Ovary (tissue), 9 donors: Measurements from ENCODE around the gene RIMS1. TPM values are rescaled to one million over a fixed set of nuclear protein-coding genes. Genes with fewer than 3 reads are reported as not detected.

Source experiments
- DNase-seq, 5 donors: peaks; one replicate each; pipeline ENCODE4 v3.0.0-alpha.2; 2019 to 2020
- H3K27ac ChIP-seq, 2 donors: fragments of 200-600 bp; one replicate each; pipeline versions ENCODE4 v1.5.1 to v1.8.0; 2019 to 2022
- H3K27me3 ChIP-seq: fragments of 200-600 bp; one replicate; pipeline ENCODE4 v1.8.0; 2022
- H3K36me3 ChIP-seq: fragments of 200-600 bp; sonication (generic); one replicate; pipeline ENCODE4 v1.5.1; 2019
- H3K4me1 ChIP-seq: one replicate; pipeline ENCODE4 v1.8.1; 2013; ENCODE audit warnings: mild to moderate bottlenecking, moderate library complexity; ENCODE audit not compliant: insufficient read depth
- H3K4me3 ChIP-seq: fragments of 200-600 bp; sonication (generic); one replicate; pipeline ENCODE4 v1.5.1; 2017
- H3K9me3 ChIP-seq, 2 donors: fragments of 200-600 bp in 1 of 2; sonication (generic) in 1 of 2; one replicate each; pipeline versions ENCODE4 v1.5.1 to v1.8.1; 2013 to 2019; ENCODE audit warnings: mild to moderate bottlenecking in 1 of 2, moderate library complexity in 1 of 2
- CTCF ChIP-seq, 3 donors: fragments of 450-650 bp in 2 of 3; fragments of 200-600 bp in 1 of 3; IDR thresholded peaks; one replicate each; pipeline versions ENCODE4 v1.5.1 to v1.8.0; 2016 to 2022; ENCODE audit warnings: antibody characterized with exemption in 3 of 3, mild to moderate bottlenecking in 1 of 3
- EP300 ChIP-seq: sonication (generic); formaldehyde crosslinking; IDR thresholded peaks from one replicate; pipeline ENCODE4 v1.6.1; 2017; ENCODE audit warnings: antibody characterized with exemption
- POLR2A ChIP-seq: fragments of 450-650 bp; IDR thresholded peaks from one replicate; pipeline ENCODE4 v1.6.1; 2017; ENCODE audit warnings: antibody characterized with exemption, mild to moderate bottlenecking, moderate library complexity
- WGBS, 3 donors: extraction: QIAGEN DNeasy Blood & Tissue Kit in 1 of 3; methylation state at CpG; one replicate each; pipeline versions ENCODE4 v1.1.5 to v1.1.7; 2013 to 2017; 5-methylcytosine and 5-hydroxymethylcytosine counted together
- intact Hi-C, 4 donors: fragments of 100-400 bp; cut with DNase I; formaldehyde crosslinking; loops; one replicate each; pipeline versions ENCODE4 v1.11.0 to v1.15.1; 2022 to 2023
- polyA plus RNA-seq, 2 donors: library from polyadenylated mRNA; stranded (reverse); fragments of 200-250 nt in 1 of 2; fragments of 350-450 nt in 1 of 2; fragmentation: Illumina TruSeq in 1 of 2; extraction: RNeasy Lipid Tissue Mini Kit (QIAGEN cat#74804) in 1 of 2; gene quantifications; one replicate each; pipeline ENCODE4 v1.2.3, GENCODE V29; 2013 to 2014
- total RNA-seq, 7 donors: library from RNA; depleted of rRNA in 2 of 7; stranded (reverse); fragments of >200 nt in 2 of 7; fragmentation: NEBNext Ultra II Directional in 3 of 7; extraction: Animal tissue kit (Norgen Biotek cat#: 25700) in 3 of 7; gene quantifications; one replicate each; pipeline versions ENCODE4 v1.1.0 to v1.2.4, GENCODE V29; 2016 to 2023
- donor health status: DM: no; HTN: no; CAD: no; lungs with moderate emphysema.
- donor health status: DM: no; HTN: no; CAD: no.
- donor health status: Bipolar disorder and iron deficiency.
- donor health status: DM: yes; HTN: yes; CAD: no.
- donor health status: DM: no; HTN: no; CAD: no.
- donor health status: DM: yes; HTN: yes; CAD: no.

The RIMS1 gene
- total and polyA plus RNA-seq, 9 donors = 0.20 to 1.3 (median 0.33) TPM; not detected in 1

- H3K4me3 ChIP-seq = no peak overlapping the region
- no peaks in the 10 kb centered on the region for H3K36me3 ChIP-seq
- H3K9me3 ChIP-seq = no peaks in the 10 kb centered on the region
- WGBS, 3 donors = 63 to 78% (median 65%) methylated on average over 7 of the region's 7 CpGs
- no peaks in the 10 kb centered on the region for H3K27me3 ChIP-seq
- no peak for DNase-seq
- H3K4me1 ChIP-seq = no peaks in the 10 kb centered on the region
- intact Hi-C loops = no loop called here
- TF ChIP-seq EP300 = no peak
- no peak for TF ChIP-seq POLR2A
- no peak for TF ChIP-seq CTCF (IDR thresholded peaks at IDR 0.05)
- H3K27ac ChIP-seq = no peak overlapping the region
Observed at GRCh38 chr6:71965404-71965803, 79.1 kb downstream of the RIMS1 start.

- DNase-seq = no peak
- TF ChIP-seq EP300 (no peak), CTCF (IDR thresholded peaks at IDR 0.05) (no peak)
- intact Hi-C loops = no loop called here
- no peaks in the 10 kb centered on the region for H3K4me1 ChIP-seq
- H3K27ac ChIP-seq = no peak overlapping the region
- WGBS, 3 donors = 76 to 84% (median 82%) methylated on average over 5 of the region's 5 CpGs
- H3K27me3 ChIP-seq = no peaks in the 10 kb centered on the region
- H3K9me3 ChIP-seq = no peaks in the 10 kb centered on the region
- H3K4me3 ChIP-seq = no peak overlapping the region
- no peaks in the 10 kb centered on the region for H3K36me3 ChIP-seq
Observed at GRCh38 chr6:71967436-71967835, 81.1 kb downstream of the RIMS1 start.

GRCh38 chr6:71977884-71978283 is 91.5 kb downstream of the RIMS1 start:
- TF ChIP-seq POLR2A = no peak
- no peak for TF ChIP-seq EP300
- TF ChIP-seq CTCF (IDR thresholded peaks at IDR 0.05) = no peak
- intact Hi-C loops = no loop called here
- Histone ChIP-seq H3K9me3 (no peaks in the 10 kb centered on the region), H3K4me1 (no peaks in the 10 kb centered on the region), H3K36me3 (no peaks in the 10 kb centered on the region), H3K4me3 (no peak overlapping the region), H3K27ac (no peak overlapping the region), H3K27me3 (no peaks in the 10 kb centered on the region)
- DNase-seq = no peak
- 64 to 70% (median 68%) methylated on average over 4 of the region's 4 CpGs for WGBS, 3 donors

- H3K27me3 ChIP-seq = no peaks in the 10 kb centered on the region
- intact Hi-C loops = no loop called here
- H3K9me3 ChIP-seq = no peaks in the 10 kb centered on the region
- 68 to 87% (median 74%) methylated on average over 2 of the region's 2 CpGs for WGBS, 3 donors
- no peaks in the 10 kb centered on the region for H3K36me3 ChIP-seq
- no peak for DNase-seq
- H3K27ac ChIP-seq = no peak overlapping the region
- TF ChIP-seq EP300 (no peak), POLR2A (no peak), CTCF (IDR thresholded peaks at IDR 0.05) (no peak)
- H3K4me3 ChIP-seq = no peak overlapping the region
- no peaks in the 10 kb centered on the region for H3K4me1 ChIP-seq
Observed at GRCh38 chr6:71979911-71980310, 93.6 kb downstream of the RIMS1 start.

- intact Hi-C loops = no loop called here
- WGBS, 3 donors = 57 to 60% (median 59%) methylated on average over 1 of the region's 1 CpG
- Histone ChIP-seq H3K9me3 (no peaks in the 10 kb centered on the region), H3K4me1 (no peaks in the 10 kb centered on the region), H3K4me3 (no peak overlapping the region), H3K36me3 (no peaks in the 10 kb centered on the region), H3K27me3 (no peaks in the 10 kb centered on the region), H3K27ac (no peak overlapping the region)
- no peak for DNase-seq
- TF ChIP-seq EP300 (no peak), POLR2A (no peak), CTCF (IDR thresholded peaks at IDR 0.05) (no peak)
Observed at GRCh38 chr6:71982389-71982788, 96.0 kb downstream of the RIMS1 start.
